H1 (cell line): Measurements from ENCODE around the gene TAF10. TPM values are rescaled to one million over a fixed set of nuclear protein-coding genes. Genes with fewer than 3 reads are reported as not detected.

Experiments used
- ASH2L ChIP-seq: fragments of 200-600, 300-600 bp; sonication (generic); IDR thresholded peaks from one replicate; pipeline ENCODE4 v1.7.1; 2017; ENCODE audit warnings: low read length
- BACH1 ChIP-seq: IDR thresholded peaks from 2 replicates; pipeline ENCODE4 v1.6.1; 2012; ENCODE audit warnings: low read length, improper control_type of control experiment
- SAP30 ChIP-seq: fragments of 300-600 bp; sonication (generic); IDR thresholded peaks from 2 replicates; pipeline ENCODE4 v1.7.1; 2012; ENCODE audit warnings: low read length, moderate library complexity, mild to moderate bottlenecking, inconsistent platforms; ENCODE audit not compliant: insufficient read depth, insufficient replicate concordance
- TAF1 ChIP-seq: IDR thresholded peaks from 2 replicates; pipeline ENCODE4 v1.6.1; 2011; ENCODE audit warnings: mild to moderate bottlenecking, low read depth, low read length
- TBP ChIP-seq: IDR thresholded peaks from 2 replicates; pipeline ENCODE4 v1.6.1; 2011; ENCODE audit warnings: low read depth, low read length, improper control_type of control experiment
- ZNF274 ChIP-seq: IDR thresholded peaks from 2 replicates; pipeline ENCODE4 v1.7.0; 2012; ENCODE audit warnings: low read length, borderline replicate concordance; ENCODE audit errors: extremely low read depth
- polyA plus RNA-seq, 7 experiments: library from polyadenylated mRNA; depleted of rRNA in 3 of 7; stranded (reverse) in 5 of 7; unstranded in 2 of 7; fragments of >200 nt in 5 of 7; fragments of 200-250 nt in 2 of 7; gene quantifications; 1 replicate in 5 of 7; 2 replicates in 1 of 7; 4 replicates in 1 of 7; pipeline versions ENCODE4 v1.2.1 to v1.2.3, GENCODE V29; 2011 to 2013; ENCODE audit warnings: missing spikeins in 2 of 7, mixed read lengths in 2 of 7
- total RNA-seq: library from RNA; stranded (reverse); fragmentation: NEBNext Ultra II Directional; extraction: Animal tissue kit (Norgen Biotek cat#: 25700); gene quantifications from 2 replicates; pipeline ENCODE4 v1.2.1, GENCODE V29; 2021
- TF ChIP-seq, protein P1 (sequence below): IDR thresholded peaks from 2 replicates; pipeline ENCODE4 v1.6.1; 2011; ENCODE audit warnings: low read length, improper control_type of control experiment

Gene TAF10
- total and polyA plus RNA-seq, 2 of the 8 experiments (the other 6 are each of a cell fraction or from before 2014, with no cell fraction given) = 128 to 213 TPM

DNA sequence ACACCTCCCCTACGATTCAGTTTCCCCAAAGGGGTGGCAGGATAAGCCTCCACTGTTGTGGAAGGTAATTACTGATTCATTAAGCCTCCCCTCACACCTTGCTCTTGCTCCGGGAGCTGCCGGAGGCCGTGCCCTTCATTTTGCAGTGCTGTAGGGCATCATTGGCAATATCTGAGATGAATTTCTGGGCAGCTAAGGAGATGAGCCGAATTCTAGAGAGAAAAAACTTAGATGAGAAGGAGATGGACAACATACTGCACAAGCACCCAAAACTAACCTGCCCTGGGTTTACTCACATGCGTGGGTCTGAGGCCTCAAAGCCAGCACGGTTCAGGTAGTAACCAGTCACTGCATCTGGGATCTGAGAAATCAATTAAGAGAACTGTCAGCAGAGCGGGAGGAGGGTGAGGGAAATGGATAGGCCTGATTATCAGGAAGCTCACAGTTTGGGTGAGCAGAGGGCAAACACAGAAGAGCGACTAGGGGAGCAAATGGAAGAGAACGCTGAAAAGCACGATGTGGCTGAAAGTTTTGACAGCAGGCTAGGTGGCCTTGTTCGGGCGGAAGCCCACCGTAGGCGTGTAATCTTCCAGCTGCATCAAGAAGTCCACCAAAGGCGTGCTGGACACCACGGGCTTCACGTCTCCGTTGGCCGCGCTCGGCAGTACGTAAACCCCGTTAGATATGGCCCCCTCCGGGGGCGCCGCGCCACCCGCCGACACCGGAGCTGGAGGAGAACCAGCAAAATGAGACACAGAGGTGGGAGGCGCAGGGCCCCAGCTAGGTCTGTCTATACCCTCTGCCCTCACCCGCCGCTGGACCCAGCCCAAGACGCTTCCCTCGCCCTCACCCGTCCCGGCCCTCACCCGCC is 689 bp downstream of the TAF10 start (continued):
- TF ChIP-seq, protein P1, sequence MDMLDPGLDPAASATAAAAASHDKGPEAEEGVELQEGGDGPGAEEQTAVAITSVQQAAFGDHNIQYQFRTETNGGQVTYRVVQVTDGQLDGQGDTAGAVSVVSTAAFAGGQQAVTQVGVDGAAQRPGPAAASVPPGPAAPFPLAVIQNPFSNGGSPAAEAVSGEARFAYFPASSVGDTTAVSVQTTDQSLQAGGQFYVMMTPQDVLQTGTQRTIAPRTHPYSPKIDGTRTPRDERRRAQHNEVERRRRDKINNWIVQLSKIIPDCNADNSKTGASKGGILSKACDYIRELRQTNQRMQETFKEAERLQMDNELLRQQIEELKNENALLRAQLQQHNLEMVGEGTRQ = no peak
- TF ChIP-seq ASH2L (no peak), SAP30 (peak; percentile 31), BACH1 (no peak), ZNF274 (no peak), TBP (no peak), TAF1 (no peak; the same call in 1 of the 2 replicates)
- TF ChIP-seq, all 59 proteins: peak for 2
